ENCODE data around the gene MRPL57.

Gene MRPL57

GRCh38 chr13:21221268-21221667 lies 44.8 kb downstream of the MRPL57 start:
- TF ChIP-seq CTCF (IDR thresholded peaks at IDR 0.05; ENCODE audit: insufficient read depth, low read length, missing control alignments) = no peak
- DNase-seq (ENCODE audit: low read depth, low spot score) = no peak
- ChIA-PET CTCF (interaction anchor here (1.2 kb wide), 1 partner anchor 12 kb away, joined by 3 read pairs; no protein-coding TSS in a partner anchor), POLR2A (no interaction called here)
- no peak overlapping the region for H3K4me3 ChIP-seq (ENCODE audit: low read depth, low read length)

- ChIA-PET CTCF (no interaction called here), POLR2A (no interaction called here)
- no peak for DNase-seq (ENCODE audit: low read depth, low spot score)
- H3K4me3 ChIP-seq (ENCODE audit: low read depth, low read length) = no peak overlapping the region
- no peak for TF ChIP-seq CTCF (IDR thresholded peaks at IDR 0.05; ENCODE audit: insufficient read depth, low read length, missing control alignments)
Measured at GRCh38 chr13:21225082-21225481, 48.6 kb downstream of the MRPL57 start.

GRCh38 chr13:21225841-21226581 lies 49.6 kb downstream of the MRPL57 start:
- H3K4me3 ChIP-seq (ENCODE audit: low read depth, low read length) = no peak overlapping the region
- ChIA-PET POLR2A (no interaction called here), CTCF (interaction anchor here (1.0 kb wide), 1 partner anchor 14 kb away, joined by 5 read pairs; no protein-coding TSS in a partner anchor)
- no peak for DNase-seq (ENCODE audit: low read depth, low spot score)
- no peak for TF ChIP-seq CTCF (IDR thresholded peaks at IDR 0.05; ENCODE audit: insufficient read depth, low read length, missing control alignments)

- CTCF ChIA-PET = no interaction called here
- DNase-seq (ENCODE audit: low read depth, low spot score) = no peak
- H3K4me3 ChIP-seq (ENCODE audit: low read depth, low read length) = no peak overlapping the region
- no peak for TF ChIP-seq CTCF (IDR thresholded peaks at IDR 0.05; ENCODE audit: insufficient read depth, low read length, missing control alignments)
- POLR2A ChIA-PET = no interaction called here
Measured at GRCh38 chr13:21227917-21228316, 51.5 kb downstream of the MRPL57 start.

Measured in AG04449 (cell line).